ENCODE results near the gene MATK.

MATK gene

DNA sequence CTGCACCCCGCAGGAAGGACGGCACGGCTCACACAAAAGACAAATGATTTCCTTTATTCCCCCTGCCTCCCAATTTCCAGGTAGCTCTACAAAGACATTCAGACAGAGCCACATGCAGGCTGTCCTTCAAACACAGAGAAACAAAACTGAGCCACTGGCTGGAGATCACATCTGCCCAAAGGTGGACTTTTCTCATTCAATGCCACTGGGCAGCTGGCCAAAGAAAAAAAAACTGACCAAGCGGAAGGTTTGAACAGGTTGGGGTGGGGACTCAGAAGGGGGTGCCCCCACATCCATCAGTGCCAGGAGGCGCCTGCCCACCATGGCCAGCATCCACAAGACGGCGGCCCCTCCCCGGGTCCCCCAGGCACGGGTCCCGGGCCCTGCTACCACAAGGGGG, 17.8 kb upstream of the MATK start:
- TF ChIP-seq, protein P1, sequence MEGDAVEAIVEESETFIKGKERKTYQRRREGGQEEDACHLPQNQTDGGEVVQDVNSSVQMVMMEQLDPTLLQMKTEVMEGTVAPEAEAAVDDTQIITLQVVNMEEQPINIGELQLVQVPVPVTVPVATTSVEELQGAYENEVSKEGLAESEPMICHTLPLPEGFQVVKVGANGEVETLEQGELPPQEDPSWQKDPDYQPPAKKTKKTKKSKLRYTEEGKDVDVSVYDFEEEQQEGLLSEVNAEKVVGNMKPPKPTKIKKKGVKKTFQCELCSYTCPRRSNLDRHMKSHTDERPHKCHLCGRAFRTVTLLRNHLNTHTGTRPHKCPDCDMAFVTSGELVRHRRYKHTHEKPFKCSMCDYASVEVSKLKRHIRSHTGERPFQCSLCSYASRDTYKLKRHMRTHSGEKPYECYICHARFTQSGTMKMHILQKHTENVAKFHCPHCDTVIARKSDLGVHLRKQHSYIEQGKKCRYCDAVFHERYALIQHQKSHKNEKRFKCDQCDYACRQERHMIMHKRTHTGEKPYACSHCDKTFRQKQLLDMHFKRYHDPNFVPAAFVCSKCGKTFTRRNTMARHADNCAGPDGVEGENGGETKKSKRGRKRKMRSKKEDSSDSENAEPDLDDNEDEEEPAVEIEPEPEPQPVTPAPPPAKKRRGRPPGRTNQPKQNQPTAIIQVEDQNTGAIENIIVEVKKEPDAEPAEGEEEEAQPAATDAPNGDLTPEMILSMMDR (IDR thresholded peaks at IDR 0.05; ENCODE audit: extremely low read depth, insufficient read depth, missing control alignments), result no peak
- DNase-seq (ENCODE audit: low spot score), result no peak
- in situ Hi-C loops (cut with MboI; ENCODE audit: low pct_unique_long_range_greater_than_20kb, low sequenced_read_pairs, unreplicated experiment), result no loop called here

DNA sequence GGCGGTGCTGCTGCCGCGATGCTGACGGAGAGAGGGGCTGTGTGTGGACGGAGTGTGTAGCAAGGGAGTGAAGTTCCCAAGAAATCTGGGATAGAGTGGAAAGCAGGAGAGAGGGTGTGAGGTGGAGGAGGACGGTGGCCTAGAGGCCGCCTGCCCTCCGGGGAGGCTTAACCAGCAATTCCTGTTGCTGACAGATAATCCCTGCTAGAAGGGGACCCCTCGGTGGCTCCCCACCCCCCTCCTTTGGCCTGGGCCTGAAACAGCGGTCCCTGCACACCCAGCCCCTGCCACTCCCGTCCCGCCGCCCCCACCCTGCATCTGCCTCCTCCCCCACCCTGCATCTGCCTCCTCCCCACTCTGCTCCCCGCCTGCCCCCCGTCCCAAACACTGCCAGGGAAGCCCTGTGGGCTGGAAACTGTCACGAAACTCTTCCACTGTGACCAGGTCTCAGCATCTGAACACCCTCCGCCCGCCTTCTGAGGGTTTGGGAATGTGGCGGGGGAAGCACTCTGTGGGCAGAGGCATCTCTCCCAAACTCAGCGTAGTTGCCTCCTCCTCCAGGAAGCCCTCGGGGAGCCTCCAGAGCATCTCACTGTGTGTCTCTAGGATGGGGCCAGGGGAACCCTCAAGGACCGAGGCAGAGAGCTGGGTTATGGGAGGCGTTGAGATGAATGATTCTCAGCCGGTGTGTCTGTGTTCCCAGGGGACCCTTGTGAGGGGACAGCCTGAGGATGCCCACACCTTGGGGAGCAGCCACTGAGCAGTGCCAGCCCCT, 17.1 kb upstream of the MATK start:
- TF ChIP-seq, protein P1 (IDR thresholded peaks at IDR 0.05; ENCODE audit: extremely low read depth, insufficient read depth, missing control alignments), result no peak
- in situ Hi-C loops (cut with MboI; ENCODE audit: low pct_unique_long_range_greater_than_20kb, low sequenced_read_pairs, unreplicated experiment), result no loop called here
- no peak for DNase-seq (ENCODE audit: low spot score)

DNA sequence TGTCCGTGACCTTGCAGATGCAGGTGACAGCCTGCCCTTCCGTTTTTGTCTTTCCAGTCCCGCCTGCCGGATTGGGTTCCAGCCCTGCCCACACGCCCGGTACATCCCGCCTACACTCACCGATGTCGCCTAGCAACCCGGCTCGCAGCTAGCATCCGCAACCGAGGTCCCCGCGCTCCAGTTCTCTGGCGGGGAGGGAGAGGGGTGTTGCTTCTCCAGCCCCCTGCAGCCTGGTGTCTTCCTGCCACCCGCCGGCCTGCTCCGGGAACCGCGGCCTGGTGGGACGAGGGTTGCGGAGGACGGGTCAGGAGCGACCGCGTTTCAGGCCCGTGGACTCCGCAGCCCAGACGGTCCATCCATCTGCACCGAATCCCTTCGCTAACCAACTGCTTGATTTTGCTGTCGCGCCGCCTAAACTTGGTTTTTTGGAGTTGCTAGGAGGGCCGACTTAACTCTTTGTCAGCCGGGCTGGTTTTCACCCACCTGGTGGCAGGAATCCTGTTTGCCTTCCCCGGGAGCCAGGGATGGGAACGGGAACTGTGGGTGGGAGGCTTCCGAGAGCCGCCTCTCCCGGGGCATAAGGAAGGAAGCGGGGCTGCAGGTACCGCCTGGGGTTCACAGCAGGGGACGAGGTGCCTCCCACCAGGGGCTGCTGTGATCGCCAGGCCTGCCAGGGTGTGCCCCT, 15.4 kb upstream of the MATK start:
- no peak for DNase-seq (ENCODE audit: low spot score)
- TF ChIP-seq, protein P1 (IDR thresholded peaks at IDR 0.05; ENCODE audit: extremely low read depth, insufficient read depth, missing control alignments), result no peak

DNA sequence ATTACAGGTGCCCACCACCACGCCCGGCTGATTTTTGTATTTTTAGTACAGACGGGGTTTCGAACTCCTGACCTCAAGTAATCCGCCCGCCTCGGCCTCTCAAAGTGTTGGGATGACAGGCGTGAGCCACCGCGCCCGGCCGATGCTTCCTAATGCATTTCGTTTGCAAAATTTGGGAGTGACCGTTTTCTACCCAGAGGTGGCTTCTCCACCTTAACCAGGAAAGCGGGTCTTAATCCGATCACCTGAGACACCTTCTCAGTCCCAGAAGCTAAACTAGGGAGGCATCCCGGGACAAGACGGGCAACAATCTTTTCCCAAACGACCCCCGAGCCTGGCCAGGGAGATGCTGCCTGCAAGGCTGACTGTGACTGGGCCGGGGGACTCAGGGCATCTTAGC, 14.8 kb upstream of the MATK start:
- TF ChIP-seq, protein P1 (IDR thresholded peaks at IDR 0.05; ENCODE audit: extremely low read depth, insufficient read depth, missing control alignments), result no peak
- in situ Hi-C loops (cut with MboI; ENCODE audit: low pct_unique_long_range_greater_than_20kb, low sequenced_read_pairs, unreplicated experiment), result no loop called here
- DNase-seq (ENCODE audit: low spot score), result no peak

More for the DNA sequence above, 15.4 kb upstream of the MATK start:
- in situ Hi-C loops (cut with MboI; ENCODE audit: low pct_unique_long_range_greater_than_20kb, low sequenced_read_pairs, unreplicated experiment), result no loop called here

DNA sequence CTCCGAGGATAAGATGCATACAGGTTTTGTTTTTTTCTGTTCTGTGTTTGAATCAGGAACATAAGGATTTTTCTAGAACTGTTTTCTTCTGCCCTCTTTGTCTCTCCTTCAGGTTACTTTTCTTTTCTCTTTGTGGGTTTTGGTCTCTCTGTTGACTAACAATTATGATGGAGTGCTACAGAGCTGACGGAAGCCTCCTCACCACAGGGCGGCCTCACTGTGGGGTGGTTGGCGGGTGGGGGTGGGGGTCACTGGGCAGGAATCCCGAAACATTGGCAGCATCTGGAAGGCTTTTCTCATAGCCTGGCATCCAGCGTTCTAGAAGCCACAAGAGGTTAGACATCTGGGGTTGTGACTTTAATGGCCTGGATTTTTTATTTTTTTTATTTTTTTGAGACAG, 12.0 kb upstream of the MATK start:
- in situ Hi-C loops (cut with MboI; ENCODE audit: low pct_unique_long_range_greater_than_20kb, low sequenced_read_pairs, unreplicated experiment), result no loop called here
- DNase-seq (ENCODE audit: low spot score), result no peak
- TF ChIP-seq, protein P1 (IDR thresholded peaks at IDR 0.05; ENCODE audit: extremely low read depth, insufficient read depth, missing control alignments), result no peak

DNA sequence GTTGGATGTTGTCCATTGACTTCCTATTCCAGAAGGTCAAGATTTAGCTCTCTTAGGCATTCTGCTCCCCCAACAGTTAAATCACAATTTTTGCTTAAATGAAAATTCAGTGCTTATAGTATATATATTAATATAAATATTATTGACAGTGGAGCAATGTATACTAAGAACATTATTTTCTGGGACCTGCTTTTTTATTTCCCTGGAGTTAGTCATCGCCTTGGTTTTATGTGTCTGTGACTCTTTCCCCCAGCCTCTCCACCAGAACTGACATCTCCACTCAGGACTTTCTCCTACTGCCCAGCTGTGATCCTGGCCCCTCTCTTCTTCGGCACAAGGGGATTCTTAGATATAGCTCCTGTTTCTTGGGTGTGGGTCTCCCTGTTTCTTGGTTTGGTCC, 10.2 kb upstream of the MATK start:
- TF ChIP-seq, protein P1 (IDR thresholded peaks at IDR 0.05; ENCODE audit: extremely low read depth, insufficient read depth, missing control alignments), result no peak
- in situ Hi-C loops (cut with MboI; ENCODE audit: low pct_unique_long_range_greater_than_20kb, low sequenced_read_pairs, unreplicated experiment), result no loop called here

More for the DNA sequence above, 10.2 kb upstream of the MATK start:
- no peak for DNase-seq (ENCODE audit: low spot score)

All from GM13977 (cell line).